Suprapubic skin (tissue), 4 donors: ENCODE results near the gene ZBTB22. TPM values are rescaled to one million over a fixed set of nuclear protein-coding genes. Genes with fewer than 3 reads are reported as not detected.

Experiments
- DNase-seq, 2 donors: peaks; one replicate each; pipeline ENCODE4 v3.0.0-alpha.2; 2019; ENCODE audit warnings: low spot score in 2 of 2
- H3K27ac ChIP-seq: fragments of 200-600 bp; sonication (generic); one replicate; pipeline ENCODE4 v1.5.1; 2019
- H3K27me3 ChIP-seq: fragments of 200-600 bp; sonication (generic); one replicate; pipeline ENCODE4 v1.5.1; 2019
- H3K36me3 ChIP-seq: fragments of 200-600 bp; sonication (generic); one replicate; pipeline ENCODE4 v1.5.1; 2019
- H3K4me1 ChIP-seq: fragments of 200-600 bp; sonication (generic); one replicate; pipeline ENCODE4 v1.5.1; 2019
- H3K4me3 ChIP-seq: fragments of 200-600 bp; sonication (generic); one replicate; pipeline ENCODE4 v1.5.1; 2019; ENCODE audit warnings: mild to moderate bottlenecking
- H3K9me3 ChIP-seq: fragments of 200-600 bp; sonication (generic); one replicate; pipeline ENCODE4 v1.5.1; 2019
- CTCF ChIP-seq, 2 donors: fragments of 200-600 bp in 1 of 2; fragments of 450-650 bp in 1 of 2; sonication (generic) in 1 of 2; IDR thresholded peaks; one replicate each; pipeline ENCODE4 v1.5.1; 2016 to 2019; ENCODE audit warnings: antibody characterized with exemption in 2 of 2, mild to moderate bottlenecking in 1 of 2, moderate library complexity in 1 of 2
- EP300 ChIP-seq: sonication (generic); formaldehyde crosslinking; IDR thresholded peaks from one replicate; pipeline ENCODE4 v1.6.1; 2017; ENCODE audit warnings: antibody characterized with exemption
- POLR2A ChIP-seq, 2 donors: fragments of 450-650 bp; IDR thresholded peaks; one replicate each; pipeline ENCODE4 v1.6.1; 2017; ENCODE audit warnings: antibody characterized with exemption in 2 of 2, mild to moderate bottlenecking in 2 of 2, moderate library complexity in 2 of 2
- POLR2AphosphoS5 ChIP-seq, 3 donors: sonication (generic); formaldehyde crosslinking; IDR thresholded peaks; one replicate each; pipeline ENCODE4 v1.6.1; 2017; ENCODE audit warnings: antibody characterized with exemption in 3 of 3
- WGBS: methylation state at CpG from one replicate; pipeline ENCODE4 v1.1.5; 2018; 5-methylcytosine and 5-hydroxymethylcytosine counted together
- total RNA-seq, 4 donors: library from RNA; depleted of rRNA; stranded (reverse); fragments of >200 nt; gene quantifications; one replicate each; pipeline ENCODE4 v1.1.0, GENCODE V29; 2016

ZBTB22 gene
- total RNA-seq, 4 donors from 2014 or later, result 32.1 to 36.8 (median 33.4) TPM

GRCh38 chr6:33297956-33298772, 19.4 kb downstream of the ZBTB22 start:
- Histone ChIP-seq H3K9me3 (no peaks in the 10 kb centered on the region), H3K27me3 (no peaks in the 10 kb centered on the region), H3K36me3 (peaks cover 42% of the 10 kb centered on the region), H3K27ac (peak overlapping the region; percentile 96), H3K4me1 (peaks cover 40% of the 10 kb centered on the region), H3K4me3 (peak overlapping the region; percentile 86)
- TF ChIP-seq CTCF (IDR thresholded peaks at IDR 0.05) (no peak), POLR2A (IDR thresholded peaks at IDR 0.05) (peak; percentile 16 to 63), POLR2AphosphoS5 (IDR thresholded peaks at IDR 0.05) (peak in 2 of 3 donors; percentile 48 to 76), EP300 (no peak)
- WGBS, result under 1% methylated on average over 37 of the region's 42 CpGs
- DNase-seq, result peak; percentile 89 to 92

- TF ChIP-seq CTCF (IDR thresholded peaks at IDR 0.05) (no peak), EP300 (no peak), POLR2A (IDR thresholded peaks at IDR 0.05) (no peak), POLR2AphosphoS5 (IDR thresholded peaks at IDR 0.05) (no peak)
- 13% methylated on average over 15 of the region's 16 CpGs for WGBS
- peaks cover 42% of the 10 kb centered on the region for H3K36me3 ChIP-seq
- peak overlapping the region; percentile 86 for H3K4me3 ChIP-seq
- H3K27me3 ChIP-seq, result no peaks in the 10 kb centered on the region
- peak in 1 of 2 donors; percentile 83 for DNase-seq
- no peaks in the 10 kb centered on the region for H3K9me3 ChIP-seq
- H3K27ac ChIP-seq, result peak overlapping the region; percentile 96
- peaks cover 40% of the 10 kb centered on the region for H3K4me1 ChIP-seq
These were observed 20.1 kb downstream of the ZBTB22 start for GRCh38 chr6:33297406-33297955.

GRCh38 chr6:33296797-33297405, 20.6 kb downstream of the ZBTB22 start:
- DNase-seq, result peak in 1 of 2 donors; percentile 70
- H3K9me3 ChIP-seq, result no peaks in the 10 kb centered on the region
- TF ChIP-seq CTCF (IDR thresholded peaks at IDR 0.05) (no peak), EP300 (no peak), POLR2AphosphoS5 (IDR thresholded peaks at IDR 0.05) (no peak), POLR2A (IDR thresholded peaks at IDR 0.05) (no peak)
- peaks cover 44% of the 10 kb centered on the region for H3K36me3 ChIP-seq
- H3K4me1 ChIP-seq, result peaks cover 40% of the 10 kb centered on the region
- 70% methylated on average over 6 of the region's 12 CpGs for WGBS
- H3K27ac ChIP-seq, result peak overlapping the region; percentile 96
- H3K4me3 ChIP-seq, result peak overlapping the region; percentile 86
- H3K27me3 ChIP-seq, result no peaks in the 10 kb centered on the region

- WGBS, result 77% methylated on average over 12 of the region's 15 CpGs
- Histone ChIP-seq H3K4me1 (peaks cover 34% of the 10 kb centered on the region), H3K36me3 (peaks cover 53% of the 10 kb centered on the region), H3K9me3 (no peaks in the 10 kb centered on the region), H3K4me3 (no peak overlapping the region), H3K27ac (no peak overlapping the region), H3K27me3 (no peaks in the 10 kb centered on the region)
- no peak for DNase-seq
- TF ChIP-seq POLR2AphosphoS5 (IDR thresholded peaks at IDR 0.05), result no peak
These were observed 21.7 kb downstream of the ZBTB22 start for GRCh38 chr6:33295621-33296369.

GRCh38 chr6:33294086-33294823, 23.3 kb downstream of the ZBTB22 start:
- 73% methylated on average over 10 of the region's 10 CpGs for WGBS
- no peak overlapping the region for H3K27ac ChIP-seq

More at GRCh38 chr6:33294086-33294823, 23.3 kb downstream of the ZBTB22 start:
- TF ChIP-seq POLR2AphosphoS5 (IDR thresholded peaks at IDR 0.05) (no peak), EP300 (no peak), POLR2A (IDR thresholded peaks at IDR 0.05) (no peak), CTCF (IDR thresholded peaks at IDR 0.05) (no peak)
- H3K4me3 ChIP-seq, result no peak overlapping the region
- no peaks in the 10 kb centered on the region for H3K9me3 ChIP-seq
- H3K4me1 ChIP-seq, result peaks cover 36% of the 10 kb centered on the region
- H3K27me3 ChIP-seq, result no peaks in the 10 kb centered on the region
- DNase-seq, result no peak
- H3K36me3 ChIP-seq, result peaks cover 53% of the 10 kb centered on the region
